ENCODE measurements around the gene GBE1.

GBE1 gene

GRCh38 chr3:81612768-81613167, 148.7 kb downstream of the GBE1 start:
- no peaks in the 10 kb centered on the region for H3K9me3 ChIP-seq (ENCODE audit: control insufficient read depth, low read length)
- no peak overlapping the region for H3K9ac ChIP-seq
- no peak for TF ChIP-seq CTCF (IDR thresholded peaks at IDR 0.05)
- no peak overlapping the region for H3K27ac ChIP-seq
- no peak overlapping the region for H2AFZ ChIP-seq
- H3K79me2 ChIP-seq, result no peaks in the 10 kb centered on the region
- no peak overlapping the region for H3K4me3 ChIP-seq (ENCODE audit: low read depth, low read length)
- H3K4me1 ChIP-seq, result no peaks in the 10 kb centered on the region
- H3K4me2 ChIP-seq (ENCODE audit: low read length), result no peak overlapping the region
- no peaks in the 10 kb centered on the region for H3K36me3 ChIP-seq (ENCODE audit: control insufficient read depth, insufficient read depth, low read length)
- no peaks in the 10 kb centered on the region for H3K27me3 ChIP-seq (ENCODE audit: control insufficient read depth, insufficient read depth, low read length)

GRCh38 chr3:81602781-81603180, 158.7 kb downstream of the GBE1 start:
- no peak overlapping the region for H2AFZ ChIP-seq
- H3K27me3 ChIP-seq (ENCODE audit: control insufficient read depth, insufficient read depth, low read length), result no peaks in the 10 kb centered on the region
- no peak overlapping the region for H3K4me3 ChIP-seq (ENCODE audit: low read depth, low read length)
- no peaks in the 10 kb centered on the region for H3K9me3 ChIP-seq (ENCODE audit: control insufficient read depth, low read length)
- no peak overlapping the region for H3K9ac ChIP-seq
- no peak overlapping the region for H3K4me2 ChIP-seq (ENCODE audit: low read length)
- no peaks in the 10 kb centered on the region for H3K36me3 ChIP-seq (ENCODE audit: control insufficient read depth, insufficient read depth, low read length)
- H3K27ac ChIP-seq, result no peak overlapping the region
- no peak for TF ChIP-seq CTCF (IDR thresholded peaks at IDR 0.05)
- no peaks in the 10 kb centered on the region for H3K4me1 ChIP-seq
- H3K79me2 ChIP-seq, result no peaks in the 10 kb centered on the region

GRCh38 chr3:81601707-81602305, 159.6 kb downstream of the GBE1 start:
- Histone ChIP-seq H3K27me3 (ENCODE audit: control insufficient read depth, insufficient read depth, low read length) (no peaks in the 10 kb centered on the region), H3K79me2 (no peaks in the 10 kb centered on the region), H3K36me3 (ENCODE audit: control insufficient read depth, insufficient read depth, low read length) (no peaks in the 10 kb centered on the region), H3K4me3 (ENCODE audit: low read depth, low read length) (no peak overlapping the region), H3K4me2 (ENCODE audit: low read length) (no peak overlapping the region), H2AFZ (no peak overlapping the region), H3K9ac (no peak overlapping the region), H3K9me3 (ENCODE audit: control insufficient read depth, low read length) (no peaks in the 10 kb centered on the region), H3K27ac (no peak overlapping the region), H3K4me1 (no peaks in the 10 kb centered on the region)
- TF ChIP-seq CTCF (IDR thresholded peaks at IDR 0.05), result no peak

GRCh38 chr3:81592101-81592500, 169.3 kb downstream of the GBE1 start:
- no peaks in the 10 kb centered on the region for H3K27me3 ChIP-seq (ENCODE audit: control insufficient read depth, insufficient read depth, low read length)
- H3K4me3 ChIP-seq (ENCODE audit: low read depth, low read length), result no peak overlapping the region
- no peak overlapping the region for H3K27ac ChIP-seq
- no peak overlapping the region for H3K9ac ChIP-seq
- H3K36me3 ChIP-seq (ENCODE audit: control insufficient read depth, insufficient read depth, low read length), result no peaks in the 10 kb centered on the region
- H3K9me3 ChIP-seq (ENCODE audit: control insufficient read depth, low read length), result no peaks in the 10 kb centered on the region
- H3K4me2 ChIP-seq (ENCODE audit: low read length), result no peak overlapping the region
- no peaks in the 10 kb centered on the region for H3K4me1 ChIP-seq
- no peak overlapping the region for H2AFZ ChIP-seq
- no peaks in the 10 kb centered on the region for H3K79me2 ChIP-seq
- TF ChIP-seq CTCF (IDR thresholded peaks at IDR 0.05), result no peak

- H3K9ac ChIP-seq, result no peak overlapping the region
- H3K79me2 ChIP-seq, result no peaks in the 10 kb centered on the region
- no peak overlapping the region for H3K4me2 ChIP-seq (ENCODE audit: low read length)
- TF ChIP-seq CTCF (IDR thresholded peaks at IDR 0.05), result no peak
- H3K36me3 ChIP-seq (ENCODE audit: control insufficient read depth, insufficient read depth, low read length), result no peaks in the 10 kb centered on the region
- H3K4me3 ChIP-seq (ENCODE audit: low read depth, low read length), result no peak overlapping the region
- H3K9me3 ChIP-seq (ENCODE audit: control insufficient read depth, low read length), result no peaks in the 10 kb centered on the region
- H3K27me3 ChIP-seq (ENCODE audit: control insufficient read depth, insufficient read depth, low read length), result no peaks in the 10 kb centered on the region
- H3K4me1 ChIP-seq, result no peaks in the 10 kb centered on the region
- H3K27ac ChIP-seq, result no peak overlapping the region
- H2AFZ ChIP-seq, result no peak overlapping the region
Measured at GRCh38 chr3:81585937-81586336, 175.5 kb downstream of the GBE1 start.

Measured in parathyroid adenoma (tissue), 2 donors.